WI38 (cell line): ENCODE data around the gene CACNA1I.

Source experiments
- H3K4me3 ChIP-seq: 2 replicates; pipeline ENCODE4 v1.5.1; 2011; ENCODE audit warnings: low read depth, mild to moderate bottlenecking, control low read depth, low read length
- TF ChIP-seq, protein P1 (sequence below): IDR thresholded peaks from 2 replicates; pipeline ENCODE4 v1.5.1; 2012; ENCODE audit warnings: low read depth, mild to moderate bottlenecking, control low read depth, low read length

Gene CACNA1I

DNA sequence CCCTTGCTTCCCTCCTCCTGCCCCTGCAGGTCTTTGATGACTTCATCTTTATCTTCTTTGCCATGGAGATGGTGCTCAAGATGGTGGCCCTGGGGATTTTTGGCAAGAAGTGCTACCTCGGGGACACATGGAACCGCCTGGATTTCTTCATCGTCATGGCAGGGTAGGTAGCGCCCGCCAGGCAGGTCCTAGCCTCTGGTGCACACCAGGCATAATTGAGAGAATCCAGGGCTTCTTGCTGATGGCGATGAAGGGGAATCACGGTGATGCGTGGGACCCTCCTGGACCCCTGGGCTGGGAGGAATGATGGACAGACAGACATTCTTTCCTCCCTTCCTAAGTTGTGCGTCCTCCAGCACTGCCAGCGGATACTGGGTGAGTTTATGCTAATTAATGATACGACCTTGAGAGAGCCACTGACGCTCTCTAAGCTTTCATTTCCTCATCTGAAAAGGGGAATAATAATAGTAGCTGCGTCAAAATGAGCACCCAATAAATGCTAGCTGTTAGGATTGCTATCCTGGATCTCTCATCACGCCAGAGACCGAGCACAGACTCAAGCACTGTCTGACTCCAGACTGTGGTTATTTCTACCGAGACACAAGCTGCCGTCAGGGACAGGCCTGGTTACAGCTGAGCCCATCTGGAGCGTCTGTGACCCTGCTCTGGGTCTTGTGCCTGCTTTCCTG lies 30.1 kb downstream of the CACNA1I start:
- H3K4me3 ChIP-seq, result no peak overlapping the region
- TF ChIP-seq, protein P1, sequence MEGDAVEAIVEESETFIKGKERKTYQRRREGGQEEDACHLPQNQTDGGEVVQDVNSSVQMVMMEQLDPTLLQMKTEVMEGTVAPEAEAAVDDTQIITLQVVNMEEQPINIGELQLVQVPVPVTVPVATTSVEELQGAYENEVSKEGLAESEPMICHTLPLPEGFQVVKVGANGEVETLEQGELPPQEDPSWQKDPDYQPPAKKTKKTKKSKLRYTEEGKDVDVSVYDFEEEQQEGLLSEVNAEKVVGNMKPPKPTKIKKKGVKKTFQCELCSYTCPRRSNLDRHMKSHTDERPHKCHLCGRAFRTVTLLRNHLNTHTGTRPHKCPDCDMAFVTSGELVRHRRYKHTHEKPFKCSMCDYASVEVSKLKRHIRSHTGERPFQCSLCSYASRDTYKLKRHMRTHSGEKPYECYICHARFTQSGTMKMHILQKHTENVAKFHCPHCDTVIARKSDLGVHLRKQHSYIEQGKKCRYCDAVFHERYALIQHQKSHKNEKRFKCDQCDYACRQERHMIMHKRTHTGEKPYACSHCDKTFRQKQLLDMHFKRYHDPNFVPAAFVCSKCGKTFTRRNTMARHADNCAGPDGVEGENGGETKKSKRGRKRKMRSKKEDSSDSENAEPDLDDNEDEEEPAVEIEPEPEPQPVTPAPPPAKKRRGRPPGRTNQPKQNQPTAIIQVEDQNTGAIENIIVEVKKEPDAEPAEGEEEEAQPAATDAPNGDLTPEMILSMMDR, result no peak

DNA sequence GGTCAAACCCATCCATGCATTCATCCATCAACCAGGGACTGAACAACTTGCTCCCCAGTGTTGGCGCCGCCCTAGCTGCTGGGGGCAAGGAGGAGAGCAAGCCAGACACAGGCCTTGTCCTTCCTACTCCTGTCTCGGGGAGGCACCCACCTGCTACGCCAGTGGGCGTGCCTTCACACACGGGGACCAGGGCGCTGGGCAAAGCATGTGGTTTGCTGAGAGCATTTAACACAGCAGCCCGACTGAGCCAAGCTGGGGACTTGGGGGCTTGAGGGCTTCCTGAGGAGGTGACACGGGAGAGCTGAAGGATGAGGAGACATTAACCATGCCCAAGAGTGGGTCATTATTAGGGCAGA lies 30.6 kb downstream of the CACNA1I start:
- H3K4me3 ChIP-seq, result no peak overlapping the region
- TF ChIP-seq, protein P1, result no peak

DNA sequence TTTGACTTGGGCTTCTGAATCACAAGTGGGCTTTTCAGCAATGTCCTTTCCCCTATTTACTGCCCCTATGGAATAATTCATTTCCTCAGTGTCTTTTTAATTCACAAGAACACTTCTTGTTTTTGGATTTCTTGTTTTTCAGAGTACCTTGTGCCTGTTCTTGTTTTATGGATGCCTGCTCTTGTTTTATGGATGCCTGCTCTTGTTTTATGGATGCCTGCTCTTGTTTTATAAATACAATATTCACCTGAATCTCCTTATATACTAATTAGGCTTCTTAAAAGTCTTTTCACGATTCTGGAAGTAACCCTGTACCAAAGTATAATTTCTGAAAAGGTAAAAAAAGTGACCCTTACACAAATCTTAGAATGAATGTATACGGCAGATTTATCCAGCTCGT lies 32.8 kb downstream of the CACNA1I start:
- TF ChIP-seq, protein P1, result no peak
- H3K4me3 ChIP-seq, result no peak overlapping the region

DNA sequence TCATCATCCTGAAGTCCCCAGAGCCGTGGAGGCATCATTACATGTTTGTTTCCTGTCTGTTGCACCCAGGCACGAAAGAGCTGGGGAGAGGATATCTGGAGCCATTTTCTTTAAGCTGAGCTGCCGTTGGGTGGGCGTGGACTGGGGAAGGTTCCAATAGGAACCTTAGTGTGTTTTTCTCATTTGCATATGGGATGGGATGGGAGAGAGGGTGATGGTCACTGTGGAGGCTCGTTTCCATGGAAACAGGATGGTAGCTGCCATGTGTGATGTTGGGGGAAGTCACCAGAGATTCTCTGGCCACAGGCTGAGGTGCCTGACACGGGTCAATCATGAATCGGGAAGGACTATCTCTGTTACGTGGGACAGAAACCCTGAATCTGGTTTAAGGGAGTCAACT lies 39.7 kb downstream of the CACNA1I start:
- no peak overlapping the region for H3K4me3 ChIP-seq
- TF ChIP-seq, protein P1, result no peak

DNA sequence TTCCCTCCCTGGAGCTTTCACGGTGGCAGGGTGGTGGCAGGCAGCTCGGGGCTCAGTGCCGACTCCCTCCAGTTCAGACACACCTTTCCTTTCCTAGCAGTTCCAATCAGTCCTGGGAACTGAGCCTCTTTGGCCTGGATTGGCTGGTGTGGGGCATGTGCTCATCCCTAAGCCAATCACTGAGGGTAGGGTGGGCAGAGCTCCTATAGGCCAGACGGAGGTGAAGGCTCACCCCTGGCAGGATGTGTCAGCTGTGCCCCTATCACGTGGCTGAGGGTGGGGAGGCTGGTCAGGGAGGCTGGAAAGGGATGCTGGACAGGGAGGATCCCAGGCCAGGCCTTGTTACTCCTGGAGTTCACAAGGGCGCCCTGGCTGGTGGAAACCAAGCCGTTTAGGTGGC lies 40.2 kb downstream of the CACNA1I start:
- TF ChIP-seq, protein P1, result no peak
- H3K4me3 ChIP-seq, result no peak overlapping the region

DNA sequence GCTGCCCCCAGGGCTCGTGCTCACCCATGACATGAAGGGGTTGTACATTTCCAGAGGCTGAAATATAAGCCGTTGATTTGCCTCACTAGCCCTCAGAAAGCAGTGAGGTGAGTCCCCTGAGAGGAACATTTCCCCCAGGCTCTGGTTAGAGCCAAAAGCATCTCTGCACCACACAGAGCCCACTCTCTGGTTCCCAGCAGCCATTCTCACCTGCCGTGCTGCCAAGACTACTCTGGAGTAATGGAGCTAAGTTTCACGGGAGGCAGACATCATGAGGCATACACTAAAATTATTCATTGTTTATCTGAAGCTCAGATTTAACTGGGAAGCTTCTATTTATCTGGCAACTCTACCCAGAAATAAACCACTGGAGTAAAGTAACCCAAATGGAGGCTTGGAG lies 40.8 kb downstream of the CACNA1I start:
- TF ChIP-seq, protein P1, result no peak
- no peak overlapping the region for H3K4me3 ChIP-seq

DNA sequence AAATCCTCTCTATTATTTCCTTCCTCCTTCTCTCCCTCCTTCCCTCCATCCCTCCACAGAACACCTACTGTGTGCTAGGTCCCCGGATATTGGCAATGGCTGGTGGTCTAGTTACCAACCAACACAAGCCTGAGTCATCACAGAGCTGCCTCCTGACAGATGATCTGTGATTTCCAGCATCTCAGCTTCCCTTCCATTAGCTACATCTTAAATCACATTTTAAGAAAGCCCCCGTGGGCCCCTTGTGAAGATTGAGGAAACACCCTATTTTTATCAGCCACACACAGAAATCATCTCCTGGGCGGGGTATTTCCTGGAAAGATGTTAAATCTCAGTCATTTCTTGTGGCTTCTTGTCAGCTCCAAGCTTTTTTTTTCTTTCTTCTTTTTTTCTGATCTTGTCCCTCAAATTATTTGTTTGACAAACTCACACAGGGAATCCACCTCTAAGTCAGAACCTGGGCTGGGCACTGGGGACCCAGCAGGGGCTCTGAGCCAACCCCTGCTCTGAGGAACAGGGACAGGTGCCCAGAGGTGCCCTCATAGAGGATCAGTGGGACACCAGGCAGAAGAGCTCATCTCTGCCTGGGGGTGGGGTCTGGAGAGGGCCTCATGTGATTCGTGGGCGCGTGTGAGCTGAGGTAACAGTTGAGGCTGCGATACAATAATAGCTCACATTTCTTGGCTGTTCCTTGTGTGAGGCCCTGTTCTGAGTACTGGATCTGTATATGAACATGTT lies 42.4 kb downstream of the CACNA1I start:
- no peak overlapping the region for H3K4me3 ChIP-seq
- TF ChIP-seq, protein P1, result no peak
